Endothelial cell (in vitro differentiated cells): ENCODE results near the gene HKDC1. TPM values are rescaled to one million over a fixed set of nuclear protein-coding genes. Genes with fewer than 3 reads are reported as not detected.

ENCODE experiments used
- DNase-seq: peaks from one replicate; pipeline ENCODE4 v3.0.0; 2021; ENCODE audit warnings: low spot score
- H3K27ac Mint-ChIP-seq: one replicate; pipeline ENCODE4 v1.8.0; 2021; ENCODE audit warnings: mixed read lengths, inconsistent platforms; ENCODE audit not compliant: unreplicated experiment
- H3K27me3 Mint-ChIP-seq: one replicate; pipeline ENCODE4 v1.8.0; 2021; ENCODE audit warnings: mild to moderate bottlenecking, moderate library complexity, mixed read lengths, inconsistent platforms; ENCODE audit not compliant: unreplicated experiment
- H3K36me3 Mint-ChIP-seq: one replicate; pipeline ENCODE4 v1.8.0; 2021; ENCODE audit warnings: mild to moderate bottlenecking, low read depth, mixed read lengths, inconsistent platforms; ENCODE audit not compliant: unreplicated experiment
- H3K4me1 Mint-ChIP-seq: one replicate; pipeline ENCODE4 v1.8.0; 2021; ENCODE audit warnings: mild to moderate bottlenecking, mixed read lengths, inconsistent platforms; ENCODE audit not compliant: unreplicated experiment
- H3K4me3 Mint-ChIP-seq: one replicate; pipeline ENCODE4 v1.8.0; 2021; ENCODE audit warnings: mild to moderate bottlenecking, mixed read lengths, inconsistent platforms; ENCODE audit not compliant: unreplicated experiment
- H3K9me3 Mint-ChIP-seq: one replicate; pipeline ENCODE4 v1.8.0; 2021; ENCODE audit warnings: mixed read lengths, inconsistent platforms; ENCODE audit not compliant: unreplicated experiment
- CTCF ChIP-seq: fragments of 200-600 bp; sonication (generic); IDR thresholded peaks from one replicate; pipeline ENCODE4 v1.5.0; 2021; ENCODE audit warnings: antibody characterized with exemption; ENCODE audit not compliant: unreplicated experiment
- total RNA-seq: library from RNA; stranded (reverse); fragmentation: NEBNext Ultra II Directional; extraction: Animal tissue kit (Norgen Biotek cat#: 25700); gene quantifications from one replicate; pipeline ENCODE4 v1.2.1, GENCODE V29; 2021; ENCODE audit not compliant: unreplicated experiment

HKDC1 gene
- total RNA-seq, 1 donor from 2014 or later, result 0.31 TPM

GRCh38 chr10:69265521-69265920 is 45.4 kb downstream of the HKDC1 start:
- H3K36me3 Mint-ChIP-seq, result no peaks in the 10 kb centered on the region
- no peak overlapping the region for H3K4me3 Mint-ChIP-seq
- no peak for DNase-seq
- peaks cover 11% of the 10 kb centered on the region for H3K4me1 Mint-ChIP-seq
- peaks cover 4% of the 10 kb centered on the region for H3K27me3 Mint-ChIP-seq
- no peak for TF ChIP-seq CTCF
- H3K9me3 Mint-ChIP-seq, result no peaks in the 10 kb centered on the region
- no peak overlapping the region for H3K27ac Mint-ChIP-seq

GRCh38 chr10:69268761-69269416 is 48.8 kb downstream of the HKDC1 start:
- no peak overlapping the region for H3K4me3 Mint-ChIP-seq
- H3K27me3 Mint-ChIP-seq, result peaks cover 1% of the 10 kb centered on the region
- H3K36me3 Mint-ChIP-seq, result no peaks in the 10 kb centered on the region
- no peak for DNase-seq
- peaks cover 13% of the 10 kb centered on the region for H3K4me1 Mint-ChIP-seq
- H3K27ac Mint-ChIP-seq, result no peak overlapping the region
- H3K9me3 Mint-ChIP-seq, result no peaks in the 10 kb centered on the region
- TF ChIP-seq CTCF, result no peak

DNA sequence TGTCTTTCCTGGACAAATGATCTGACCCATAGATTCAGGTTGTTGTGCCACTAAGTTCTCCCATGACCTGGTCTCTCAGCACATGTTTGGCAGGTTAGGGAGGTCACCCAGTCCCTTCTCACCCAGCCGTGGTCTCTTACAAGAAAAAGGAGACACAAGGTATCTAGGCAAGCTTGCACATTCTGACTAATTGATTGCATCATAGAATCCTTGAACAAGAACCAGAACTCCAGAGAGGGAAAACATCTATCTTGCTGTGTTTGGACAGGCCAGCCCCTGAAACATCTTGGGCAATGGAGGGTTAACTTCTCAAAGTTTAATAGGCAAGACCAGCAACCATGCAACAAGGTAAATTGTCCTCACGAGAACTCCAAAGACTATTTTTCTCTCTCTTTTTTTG is 49.6 kb downstream of the HKDC1 start:
- Mint-ChIP-seq H3K9me3 (no peaks in the 10 kb centered on the region), H3K27ac (no peak overlapping the region), H3K27me3 (peaks cover 1% of the 10 kb centered on the region)

GRCh38 chr10:69270990-69271389 is 50.9 kb downstream of the HKDC1 start:
- no peak for TF ChIP-seq CTCF
- no peak for DNase-seq

More for the DNA sequence above, 49.6 kb downstream of the HKDC1 start:
- H3K36me3 Mint-ChIP-seq, result no peaks in the 10 kb centered on the region
- no peak overlapping the region for H3K4me3 Mint-ChIP-seq
- no peak for DNase-seq
- H3K4me1 Mint-ChIP-seq, result peaks cover 13% of the 10 kb centered on the region
- no peak for TF ChIP-seq CTCF

GRCh38 chr10:69272624-69273023 is 52.5 kb downstream of the HKDC1 start:
- H3K9me3 Mint-ChIP-seq, result no peaks in the 10 kb centered on the region
- no peak for TF ChIP-seq CTCF
- DNase-seq, result no peak
- H3K36me3 Mint-ChIP-seq, result no peaks in the 10 kb centered on the region
- no peak overlapping the region for H3K4me3 Mint-ChIP-seq
- H3K4me1 Mint-ChIP-seq, result peaks cover 13% of the 10 kb centered on the region
- H3K27ac Mint-ChIP-seq, result no peak overlapping the region
- H3K27me3 Mint-ChIP-seq, result no peaks in the 10 kb centered on the region

More at GRCh38 chr10:69270990-69271389, 50.9 kb downstream of the HKDC1 start:
- Mint-ChIP-seq H3K36me3 (no peaks in the 10 kb centered on the region), H3K4me1 (peaks cover 13% of the 10 kb centered on the region), H3K4me3 (no peak overlapping the region), H3K9me3 (no peaks in the 10 kb centered on the region), H3K27me3 (no peaks in the 10 kb centered on the region), H3K27ac (peak overlapping the region; percentile 32)
